KOPT-K1 (cell line): ENCODE data around the gene CLCN4.

Experiments used
- H3K27ac ChIP-seq: fragments of 200-600 bp; sonication (generic); 2 replicates; pipeline ENCODE4 v1.5.1; 2016; ENCODE audit warnings: antibody characterized with exemption, mild to moderate bottlenecking, low read depth, low read length; ENCODE audit not compliant: poor library complexity, severe bottlenecking
- H3K36me3 ChIP-seq: fragments of 200-600 bp; sonication (generic); 2 replicates; pipeline ENCODE4 v1.5.1; 2017; ENCODE audit warnings: antibody characterized with exemption, mild to moderate bottlenecking, low read length, moderate library complexity; ENCODE audit not compliant: insufficient read depth
- H3K9me3 ChIP-seq: fragments of 200-600 bp; sonication (generic); 2 replicates; pipeline ENCODE4 v1.5.1; 2017; ENCODE audit warnings: antibody characterized with exemption, low read length, mild to moderate bottlenecking; ENCODE audit not compliant: insufficient read depth, poor library complexity, severe bottlenecking

The CLCN4 gene

GRCh38 chrX:10216208-10216607, 59.4 kb downstream of the CLCN4 start:
- Histone ChIP-seq H3K36me3 (no peaks in the 10 kb centered on the region), H3K27ac (no peak overlapping the region), H3K9me3 (no peaks in the 10 kb centered on the region)

GRCh38 chrX:10217198-10217597, 60.4 kb downstream of the CLCN4 start:
- Histone ChIP-seq H3K36me3 (no peaks in the 10 kb centered on the region), H3K27ac (no peak overlapping the region), H3K9me3 (no peaks in the 10 kb centered on the region)

- Histone ChIP-seq H3K36me3 (no peaks in the 10 kb centered on the region), H3K9me3 (no peaks in the 10 kb centered on the region), H3K27ac (no peak overlapping the region)
These were observed 64.9 kb downstream of the CLCN4 start for GRCh38 chrX:10221651-10222050.

- H3K36me3 ChIP-seq: no peaks in the 10 kb centered on the region
- H3K9me3 ChIP-seq: no peaks in the 10 kb centered on the region
These were observed 66.5 kb downstream of the CLCN4 start for GRCh38 chrX:10223276-10223675.

GRCh38 chrX:10223781-10224180, 67.0 kb downstream of the CLCN4 start:
- no peak overlapping the region for H3K27ac ChIP-seq
- no peaks in the 10 kb centered on the region for H3K36me3 ChIP-seq
- no peaks in the 10 kb centered on the region for H3K9me3 ChIP-seq

More at GRCh38 chrX:10223276-10223675, 66.5 kb downstream of the CLCN4 start:
- no peak overlapping the region for H3K27ac ChIP-seq

GRCh38 chrX:10230222-10230621, 73.4 kb downstream of the CLCN4 start:
- no peak overlapping the region for H3K27ac ChIP-seq
- no peaks in the 10 kb centered on the region for H3K9me3 ChIP-seq
- no peaks in the 10 kb centered on the region for H3K36me3 ChIP-seq

- Histone ChIP-seq H3K9me3 (no peaks in the 10 kb centered on the region), H3K36me3 (no peaks in the 10 kb centered on the region), H3K27ac (no peak overlapping the region)
These were observed 74.7 kb downstream of the CLCN4 start for GRCh38 chrX:10231461-10231860.

GRCh38 chrX:10233173-10233572, 76.4 kb downstream of the CLCN4 start:
- Histone ChIP-seq H3K9me3 (no peaks in the 10 kb centered on the region), H3K36me3 (no peaks in the 10 kb centered on the region), H3K27ac (no peak overlapping the region)

GRCh38 chrX:10233696-10234095, 76.9 kb downstream of the CLCN4 start:
- Histone ChIP-seq H3K9me3 (no peaks in the 10 kb centered on the region), H3K27ac (no peak overlapping the region), H3K36me3 (no peaks in the 10 kb centered on the region)

GRCh38 chrX:10235851-10236250, 79.1 kb downstream of the CLCN4 start:
- Histone ChIP-seq H3K9me3 (no peaks in the 10 kb centered on the region), H3K36me3 (no peaks in the 10 kb centered on the region), H3K27ac (no peak overlapping the region)

GRCh38 chrX:10237241-10237640, 80.5 kb downstream of the CLCN4 start:
- Histone ChIP-seq H3K27ac (no peak overlapping the region), H3K9me3 (no peaks in the 10 kb centered on the region), H3K36me3 (no peaks in the 10 kb centered on the region)

GRCh38 chrX:10239611-10240064, 82.9 kb downstream of the CLCN4 start:
- H3K36me3 ChIP-seq: no peaks in the 10 kb centered on the region
- H3K27ac ChIP-seq: no peak overlapping the region
- no peaks in the 10 kb centered on the region for H3K9me3 ChIP-seq

GRCh38 chrX:10240918-10241317, 84.1 kb downstream of the CLCN4 start:
- H3K9me3 ChIP-seq: no peaks in the 10 kb centered on the region
- no peak overlapping the region for H3K27ac ChIP-seq
- no peaks in the 10 kb centered on the region for H3K36me3 ChIP-seq

- no peaks in the 10 kb centered on the region for H3K9me3 ChIP-seq
- no peak overlapping the region for H3K27ac ChIP-seq
- H3K36me3 ChIP-seq: no peaks in the 10 kb centered on the region
These were observed 85.3 kb downstream of the CLCN4 start for GRCh38 chrX:10242026-10242425.

GRCh38 chrX:10243106-10243505, 86.3 kb downstream of the CLCN4 start:
- Histone ChIP-seq H3K36me3 (no peaks in the 10 kb centered on the region), H3K9me3 (no peaks in the 10 kb centered on the region), H3K27ac (no peak overlapping the region)

GRCh38 chrX:10244915-10245622, 88.3 kb downstream of the CLCN4 start:
- Histone ChIP-seq H3K27ac (no peak overlapping the region), H3K9me3 (no peaks in the 10 kb centered on the region), H3K36me3 (no peaks in the 10 kb centered on the region)
